SW480 (cell line): Measurements from ENCODE around the gene PDK4.
"Not testable (repeated sequence)": the region's sequence is repeated elsewhere in the genome, so short reads cannot be mapped to it uniquely, and the experiment has no call there.

Experiments used
- DNase-seq: peaks from one replicate; pipeline ENCODE4 v3.0.0-alpha.2; 2016; ENCODE audit warnings: low spot score

Gene PDK4

DNA sequence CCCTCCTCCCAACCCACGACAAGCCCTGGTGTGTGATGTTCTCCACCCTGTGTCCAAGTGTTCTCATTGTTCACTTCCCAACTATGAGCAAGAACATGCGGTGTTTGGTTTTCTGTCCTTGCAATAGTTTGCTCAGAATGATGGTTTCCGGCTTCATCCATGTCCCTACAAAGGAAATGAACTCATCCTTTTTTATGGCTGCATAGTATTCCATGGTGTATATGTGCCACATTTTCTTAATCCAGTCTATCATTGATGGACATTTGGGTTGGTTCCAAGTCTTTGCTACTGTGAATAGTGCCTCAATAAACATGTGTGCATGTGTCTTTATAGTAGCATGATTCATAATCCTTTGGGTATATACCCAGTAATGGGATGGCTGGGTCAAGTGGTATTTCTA is 8.5 kb upstream of the PDK4 start:
- DNase-seq: not testable (repeated sequence)

DNA sequence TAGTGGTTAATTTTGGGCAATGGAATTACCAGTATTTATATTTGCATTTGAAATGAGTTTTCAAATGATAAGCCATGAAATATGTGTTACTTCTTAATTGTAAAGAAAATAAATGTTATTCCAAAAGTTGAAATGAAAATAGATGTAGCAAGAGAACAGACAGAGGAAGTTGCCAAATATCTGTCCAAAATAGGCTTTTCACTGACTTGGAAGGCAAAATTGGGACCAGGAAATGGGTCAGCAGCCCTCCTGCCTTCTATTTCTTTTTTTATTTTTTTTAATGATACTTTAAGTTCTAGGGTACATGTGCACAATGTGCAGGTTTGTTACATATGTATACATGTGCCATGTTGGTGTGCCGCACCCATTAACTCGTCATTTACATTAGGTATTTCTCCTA is 8.1 kb upstream of the PDK4 start:
- not testable (repeated sequence) for DNase-seq

DNA sequence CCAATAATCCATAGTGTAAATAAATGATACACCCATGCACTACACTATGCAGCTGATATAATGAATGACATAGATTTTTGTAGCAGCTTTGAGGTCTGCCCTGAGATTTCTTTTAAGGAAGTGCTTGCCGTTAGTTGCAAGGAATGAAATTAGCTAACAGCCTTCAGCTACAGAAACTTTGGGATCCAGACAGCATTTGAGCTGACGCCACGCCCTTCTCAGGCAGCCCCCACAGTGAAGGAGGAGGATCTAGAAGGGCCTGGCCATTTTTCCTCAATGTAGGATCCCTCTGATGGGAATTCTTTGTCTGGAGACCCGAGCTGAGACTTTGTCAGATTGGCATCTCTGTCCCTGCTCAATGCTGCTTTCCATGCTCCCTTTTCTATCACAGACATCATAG is 6.1 kb upstream of the PDK4 start:
- DNase-seq: no peak

DNA sequence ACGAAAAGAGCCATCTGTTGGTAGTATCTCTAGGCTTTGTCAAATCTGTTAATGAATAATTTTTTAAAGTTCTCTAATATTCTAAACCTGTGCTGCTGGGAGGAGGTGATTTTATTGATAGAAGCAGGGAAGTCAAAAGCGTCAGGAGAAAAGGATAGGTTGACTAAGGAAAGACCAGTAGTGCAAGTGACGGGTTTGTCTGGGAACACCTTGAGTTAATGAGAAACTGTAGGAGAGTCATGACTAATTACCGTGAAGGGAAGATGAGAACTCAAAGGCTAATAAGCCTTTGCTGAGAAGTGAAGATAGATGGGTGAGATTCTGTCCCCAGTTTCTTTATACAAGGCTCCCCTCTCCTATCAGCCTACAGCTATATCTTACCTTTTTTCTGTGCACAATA is 5.0 kb upstream of the PDK4 start:
- no peak for DNase-seq

GRCh38 chr7:95599069-95599468 is 2.8 kb upstream of the PDK4 start:
- no peak for DNase-seq

GRCh38 chr7:95598511-95598910 is 2.2 kb upstream of the PDK4 start:
- no peak for DNase-seq

DNA sequence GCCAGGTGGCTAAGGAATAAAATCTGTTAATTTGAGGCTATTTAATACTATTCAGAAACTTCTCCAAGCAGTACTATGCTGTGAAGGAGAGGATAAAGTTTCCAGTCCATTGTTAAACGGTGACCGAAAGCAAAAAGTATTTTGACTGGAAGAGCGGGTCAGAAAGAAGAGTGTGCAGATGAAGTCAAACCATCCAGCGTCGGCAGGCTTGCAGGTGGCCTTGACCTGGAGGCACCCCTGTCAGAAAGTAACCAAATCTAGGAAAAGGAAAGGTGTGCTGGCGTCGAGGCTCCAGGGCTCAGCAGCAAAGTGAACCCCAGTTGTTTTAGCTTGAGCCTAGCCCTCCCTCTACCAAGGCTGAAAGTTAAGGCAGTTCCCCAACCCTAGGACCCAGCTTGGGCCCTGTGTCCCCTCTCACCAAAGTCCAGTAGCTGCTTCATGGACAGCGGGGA is 544 bp downstream of the PDK4 start:
- no peak for DNase-seq

DNA sequence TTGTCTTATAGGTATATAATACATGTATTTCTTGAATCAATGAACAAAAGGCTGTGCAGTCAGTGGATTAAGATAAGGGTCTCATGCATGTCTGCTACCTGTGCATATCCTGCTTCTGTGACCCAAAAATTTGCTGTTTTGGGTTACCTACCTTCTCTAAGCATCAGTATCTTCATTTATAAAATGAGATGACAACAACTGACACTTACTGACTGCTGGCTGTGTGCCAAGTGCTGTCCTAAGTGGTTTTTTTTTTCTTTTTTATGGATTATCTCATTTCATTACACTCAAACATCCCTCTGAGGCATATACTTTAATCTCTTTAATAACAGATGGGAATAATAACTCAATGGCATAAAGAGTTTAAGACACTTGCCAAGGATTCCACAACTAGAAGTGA is 2.1 kb downstream of the PDK4 start:
- no peak for DNase-seq

DNA sequence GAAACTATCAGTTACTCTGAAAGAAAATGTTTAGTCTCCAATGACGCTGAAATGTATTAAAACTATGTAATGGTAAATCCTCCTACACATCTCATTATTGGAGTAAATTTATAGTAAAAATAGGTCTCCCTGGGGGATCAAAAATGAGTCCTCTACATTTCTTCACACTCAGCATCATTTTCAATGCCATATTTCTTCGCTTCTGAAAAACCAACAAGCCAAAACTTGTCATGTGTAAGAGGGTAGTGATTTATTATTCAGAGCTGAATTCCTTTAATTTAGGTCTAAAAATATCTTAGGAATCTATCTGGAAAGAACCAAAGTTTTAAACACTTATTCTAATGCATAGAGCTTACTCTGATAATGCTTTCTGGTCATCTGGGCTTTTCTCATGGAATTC is 3.0 kb downstream of the PDK4 start:
- DNase-seq: no peak

DNA sequence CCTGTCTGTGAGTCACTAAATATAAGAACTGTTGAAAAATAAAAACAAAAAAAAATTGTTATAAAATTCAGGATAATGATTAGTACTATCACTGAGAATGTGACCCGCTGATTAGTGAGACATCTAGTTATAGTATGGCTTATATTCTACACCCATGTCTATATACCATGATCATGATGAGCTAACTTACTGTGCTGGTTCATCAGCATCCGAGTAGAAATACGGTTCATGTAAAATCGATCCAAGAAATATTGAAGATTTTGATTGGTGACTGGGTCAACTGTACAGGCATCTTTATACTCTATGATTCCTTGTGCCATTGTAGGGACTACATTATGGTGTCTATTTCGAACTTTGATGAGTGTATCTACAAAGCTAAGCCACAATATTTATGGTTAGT is 3.7 kb downstream of the PDK4 start:
- DNase-seq: no peak

DNA sequence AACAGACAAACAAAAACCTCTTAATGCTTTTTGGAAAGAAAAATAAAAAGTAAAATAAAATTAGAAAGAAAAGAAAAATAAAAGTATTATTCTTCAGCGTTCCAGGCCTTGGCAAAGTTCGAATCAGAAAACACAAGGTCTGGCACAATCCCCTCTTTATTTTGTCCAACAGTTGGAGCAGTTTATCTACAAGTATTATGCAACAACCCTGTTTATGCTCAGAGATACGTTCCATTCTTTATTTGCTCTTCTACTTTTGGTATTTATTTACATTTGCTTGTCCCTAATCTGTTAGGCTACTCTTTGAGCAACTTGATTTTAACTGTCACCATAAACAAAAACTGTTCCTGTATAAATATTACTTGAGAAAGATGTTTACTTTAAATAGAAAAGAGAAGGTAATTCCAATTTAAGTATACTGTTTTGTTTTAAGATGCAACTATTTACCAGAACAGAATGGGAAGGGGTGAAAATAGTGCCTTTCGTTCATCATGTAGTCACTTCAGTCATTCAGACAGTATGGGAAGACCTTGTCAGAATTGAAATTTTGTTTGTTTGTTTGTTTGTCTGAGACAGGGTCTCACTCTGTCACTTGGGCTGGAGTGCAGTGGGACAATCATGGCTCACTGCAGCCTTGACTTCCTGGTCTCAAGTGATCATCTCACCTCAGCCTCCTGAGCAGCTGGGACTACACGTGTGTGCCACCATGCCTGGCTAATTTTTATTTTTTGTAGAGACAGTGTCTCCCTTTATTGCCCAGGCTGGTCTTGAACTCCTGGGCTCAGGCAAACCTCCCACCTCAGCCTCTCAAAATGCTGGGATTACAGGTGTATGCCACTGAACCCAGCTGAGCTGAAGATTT is 5.7 kb downstream of the PDK4 start:
- no peak for DNase-seq

DNA sequence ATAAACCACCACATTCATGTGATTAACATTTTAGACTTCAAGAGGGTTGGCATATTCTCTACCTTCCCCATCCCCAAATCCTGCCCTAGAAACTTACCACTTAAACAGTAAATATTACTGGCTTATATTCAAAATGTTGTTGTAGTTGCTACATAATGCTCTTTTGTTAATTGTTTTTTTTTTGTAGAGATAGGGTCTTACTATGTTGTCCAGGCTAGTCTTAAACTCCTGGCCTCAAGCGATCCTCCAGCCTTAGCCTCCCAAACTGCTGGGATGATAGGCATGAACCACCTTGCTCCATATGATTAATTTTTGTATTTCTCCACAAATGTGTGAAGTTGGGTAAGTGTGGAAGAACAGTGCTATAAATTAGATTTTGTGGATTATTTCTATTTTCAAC is 6.5 kb downstream of the PDK4 start:
- DNase-seq: no peak

DNA sequence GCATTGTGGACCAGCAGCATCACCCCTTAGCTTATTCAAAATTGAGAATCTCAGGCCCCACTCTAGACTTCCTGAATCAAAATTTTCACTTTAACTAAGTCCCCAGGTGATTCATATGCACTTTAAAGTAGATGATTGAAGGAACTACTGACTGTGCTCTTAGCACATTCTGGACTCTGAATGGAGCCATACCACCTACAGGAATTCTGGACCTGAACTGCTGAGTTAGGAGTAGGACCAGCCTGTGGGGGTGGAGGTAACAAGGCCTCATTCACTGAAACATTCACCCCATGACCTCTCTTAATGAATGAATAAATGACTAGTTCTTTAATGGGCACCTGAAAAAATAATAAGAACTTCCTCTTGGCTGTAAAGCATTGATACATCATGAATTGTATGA is 7.3 kb downstream of the PDK4 start:
- DNase-seq: no peak

DNA sequence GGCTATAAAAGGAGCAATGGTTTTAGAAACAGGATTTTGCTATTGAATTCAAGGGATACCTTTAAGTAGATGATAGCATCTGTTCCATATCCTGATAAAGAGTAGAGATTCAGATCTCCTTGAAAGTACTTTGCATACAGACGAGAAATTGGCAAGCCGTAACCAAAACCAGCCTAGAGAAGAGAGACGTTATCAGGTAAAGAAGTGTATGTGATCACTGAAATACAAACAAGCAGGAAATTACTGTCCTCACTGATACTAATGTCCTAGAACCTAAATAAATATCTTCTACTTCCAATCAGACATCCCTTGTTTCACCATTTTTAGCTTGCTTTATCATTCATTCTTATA is 9.4 kb downstream of the PDK4 start:
- no peak for DNase-seq

DNA sequence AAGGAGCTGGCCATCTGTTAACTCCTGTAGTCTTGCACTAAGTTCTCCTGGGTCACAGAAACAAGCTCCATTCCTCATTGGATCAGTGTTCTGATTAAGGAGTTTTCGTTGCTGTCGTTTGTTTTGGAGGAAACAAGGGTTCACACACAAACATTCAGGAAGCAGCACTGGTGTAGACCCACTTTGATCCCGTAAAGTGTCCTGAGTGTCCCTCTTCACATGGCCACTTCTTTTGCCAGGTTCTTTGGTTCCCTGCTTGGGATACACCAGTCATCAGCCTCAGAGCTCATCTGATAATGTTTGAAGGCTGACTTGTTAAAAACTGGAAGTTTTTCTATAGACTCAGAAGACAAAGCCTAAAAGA is 10.9 kb downstream of the PDK4 start:
- no peak for DNase-seq

GRCh38 chr7:95584769-95585425 is 11.4 kb downstream of the PDK4 start:
- no peak for DNase-seq

- no peak for DNase-seq
Observed at GRCh38 chr7:95583834-95584621, 12.3 kb downstream of the PDK4 start.

GRCh38 chr7:95582578-95583293 is 13.6 kb downstream of the PDK4 start:
- DNase-seq: no peak

GRCh38 chr7:95581467-95581866 is 14.8 kb downstream of the PDK4 start:
- no peak for DNase-seq

DNA sequence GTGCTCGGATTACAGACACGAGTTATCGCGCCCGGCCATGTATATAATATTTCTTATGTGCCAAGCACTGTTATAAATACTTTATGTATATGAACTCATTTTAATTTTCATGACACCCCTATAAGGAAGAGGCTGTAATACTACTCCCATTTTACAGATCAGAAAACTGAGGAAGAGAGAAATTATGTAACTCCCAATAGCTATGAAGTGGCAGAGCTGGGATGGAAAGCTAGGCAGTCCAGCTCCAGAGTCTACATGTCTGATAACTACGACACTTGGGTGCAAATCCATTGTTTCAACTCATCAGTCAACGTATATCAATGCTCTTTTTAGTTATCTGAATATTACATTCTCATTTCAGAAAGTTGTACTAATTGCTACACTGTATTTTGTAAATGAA is 17.0 kb downstream of the PDK4 start:
- no peak for DNase-seq

- DNase-seq: no peak
Observed at GRCh38 chr7:95578299-95578855, 17.9 kb downstream of the PDK4 start.

DNA sequence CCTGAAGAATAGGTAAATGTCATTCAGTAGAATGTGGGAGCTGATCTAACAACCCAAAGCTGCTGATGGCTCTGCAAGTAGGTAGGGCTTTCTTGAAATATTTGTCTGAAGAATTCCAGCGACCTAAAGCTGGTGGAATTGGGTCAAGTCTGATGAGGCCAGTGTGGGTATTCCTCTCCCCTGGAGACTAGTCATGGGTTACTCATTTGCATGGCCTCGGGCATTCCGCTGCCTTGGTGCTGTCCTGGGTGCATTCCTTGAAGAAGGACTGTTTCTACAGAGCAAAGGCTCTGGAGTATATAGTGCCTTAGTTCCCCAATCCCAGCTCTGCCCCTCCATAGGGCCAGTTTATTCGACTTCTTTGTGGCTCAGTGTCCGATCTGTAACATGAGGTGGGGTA is 19.2 kb downstream of the PDK4 start:
- DNase-seq: no peak
